ENCODE data around the gene USP47. TPM values are rescaled to one million over a fixed set of nuclear protein-coding genes. Genes with fewer than 3 reads are reported as not detected.
"Not testable (repeated sequence)": the region's sequence is repeated elsewhere in the genome, so short reads cannot be mapped to it uniquely, and the experiment has no call there.

The USP47 gene
- total RNA-seq, 1 donor from 2014 or later, result 57.5 TPM

GRCh38 chr11:11822946-11823345, 18.8 kb upstream of the USP47 start:
- ATAC-seq (no peak), DNase-seq (ENCODE audit: low spot score) (no peak)
- intact Hi-C loops (cut with DNase I), result no loop called here

GRCh38 chr11:11826260-11826659, 15.5 kb upstream of the USP47 start:
- intact Hi-C loops (cut with DNase I), result no loop called here
- ATAC-seq (no peak), DNase-seq (ENCODE audit: low spot score) (no peak)

- ATAC-seq, result no peak
- intact Hi-C loops (cut with DNase I), result no loop called here
- DNase-seq (ENCODE audit: low spot score), result no peak
Measured at GRCh38 chr11:11827272-11827671, 14.5 kb upstream of the USP47 start.

- intact Hi-C loops (cut with DNase I); ATAC-seq; DNase-seq (ENCODE audit: low spot score): not testable (repeated sequence)
Measured at GRCh38 chr11:11831406-11831805, 10.4 kb upstream of the USP47 start.

- ATAC-seq, result no peak
- intact Hi-C loops (cut with DNase I), result no loop called here
- no peak for DNase-seq (ENCODE audit: low spot score)
Measured at GRCh38 chr11:11836676-11837231, 5.0 kb upstream of the USP47 start.

GRCh38 chr11:11839718-11840117, 2.1 kb upstream of the USP47 start:
- no peak for ATAC-seq
- DNase-seq (ENCODE audit: low spot score), result no peak
- intact Hi-C loops (cut with DNase I), result no loop called here

GRCh38 chr11:11841116-11841722, 553 bp upstream of the USP47 start:
- ATAC-seq, result peak; percentile 79
- intact Hi-C loops (cut with DNase I), result no loop called here
- DNase-seq (ENCODE audit: low spot score), result peak; percentile 70

- intact Hi-C loops (cut with DNase I), result no loop called here
- DNase-seq (ENCODE audit: low spot score), result peak; percentile 73
- ATAC-seq, result peak; percentile 79
Measured at GRCh38 chr11:11842421-11843008, 743 bp downstream of the USP47 start.

GRCh38 chr11:11843211-11843621, 1.4 kb downstream of the USP47 start:
- DNase-seq (ENCODE audit: low spot score), result no peak
- ATAC-seq, result peak; percentile 25
- intact Hi-C loops (cut with DNase I), result no loop called here

- DNase-seq (ENCODE audit: low spot score) (no peak), ATAC-seq (no peak)
- intact Hi-C loops (cut with DNase I), result no loop called here
Measured at GRCh38 chr11:11843642-11844041, 1.9 kb downstream of the USP47 start.

GRCh38 chr11:11844272-11844671, 2.5 kb downstream of the USP47 start:
- ATAC-seq (no peak), DNase-seq (ENCODE audit: low spot score) (no peak)
- intact Hi-C loops (cut with DNase I), result no loop called here

GRCh38 chr11:11845071-11845470, 3.3 kb downstream of the USP47 start:
- DNase-seq (ENCODE audit: low spot score) (no peak), ATAC-seq (no peak)
- intact Hi-C loops (cut with DNase I), result no loop called here

- no peak for ATAC-seq
- intact Hi-C loops (cut with DNase I), result no loop called here
- no peak for DNase-seq (ENCODE audit: low spot score)
Measured at GRCh38 chr11:11845551-11845950, 3.8 kb downstream of the USP47 start.

GRCh38 chr11:11847082-11847481, 5.3 kb downstream of the USP47 start:
- DNase-seq (ENCODE audit: low spot score) (no peak), ATAC-seq (no peak)
- intact Hi-C loops (cut with DNase I), result no loop called here

- peak; percentile 76 for ATAC-seq
- DNase-seq (ENCODE audit: low spot score), result no peak
- intact Hi-C loops (cut with DNase I), result no loop called here
Measured at GRCh38 chr11:11848891-11849746, 7.3 kb downstream of the USP47 start.

- no peak for ATAC-seq
- intact Hi-C loops (cut with DNase I), result no loop called here
Measured at GRCh38 chr11:11850668-11851067, 8.9 kb downstream of the USP47 start.

GRCh38 chr11:11856638-11857037, 14.9 kb downstream of the USP47 start:
- intact Hi-C loops (cut with DNase I), result no loop called here
- DNase-seq (ENCODE audit: low spot score) (no peak), ATAC-seq (no peak)

More at GRCh38 chr11:11850668-11851067, 8.9 kb downstream of the USP47 start:
- no peak for DNase-seq (ENCODE audit: low spot score)

- no peak for DNase-seq (ENCODE audit: low spot score)
- intact Hi-C loops (cut with DNase I), result no loop called here
- no peak for ATAC-seq
Measured at GRCh38 chr11:11857769-11858168, 16.0 kb downstream of the USP47 start.

GRCh38 chr11:11858676-11859075, 16.9 kb downstream of the USP47 start:
- DNase-seq (ENCODE audit: low spot score), result no peak
- ATAC-seq, result no peak

More at GRCh38 chr11:11858676-11859075, 16.9 kb downstream of the USP47 start:
- intact Hi-C loops (cut with DNase I), result no loop called here
